Hematopoietic multipotent progenitor cell treated with erythropoietin and hydrocortisone succinate and interleukin-3 and kit ligand, for 17 days (in vitro differentiated cells): Measurements from ENCODE around the gene PROSER3.
A peak's percentile ranks its signal among the peaks of the same experiment; 100 is the strongest.

Experiments
- DNase-seq: peaks from one replicate; pipeline ENCODE4 v3.0.0-alpha.2; 2015; ENCODE audit warnings: low spot score

The PROSER3 gene

GRCh38 chr19:35757749-35758608 lies at the start of gene PROSER3:
PROSER3 (plus strand) TSS chr19:35758176; CDS start chr19:35758216, 40 bp downstream.
- DNase-seq: peak; percentile 99

- DNase-seq: no peak
Observed at GRCh38 chr19:35708391-35708790, 49.6 kb upstream of the PROSER3 start.

- no peak for DNase-seq
Observed at GRCh38 chr19:35710784-35711723, 46.9 kb upstream of the PROSER3 start.

- DNase-seq: no peak
Observed at GRCh38 chr19:35712567-35713505, 45.1 kb upstream of the PROSER3 start.

GRCh38 chr19:35713506-35713850 lies 44.5 kb upstream of the PROSER3 start:
- DNase-seq: no peak

GRCh38 chr19:35713904-35714495 lies 44.0 kb upstream of the PROSER3 start:
- no peak for DNase-seq

- DNase-seq: no peak
Observed at GRCh38 chr19:35714601-35715354, 43.2 kb upstream of the PROSER3 start.

GRCh38 chr19:35715355-35715809 lies 42.6 kb upstream of the PROSER3 start:
- DNase-seq: no peak

- DNase-seq: no peak
Observed at GRCh38 chr19:35715981-35716800, 41.8 kb upstream of the PROSER3 start.

- peak; percentile 87 for DNase-seq
Observed at GRCh38 chr19:35716801-35717664, 40.9 kb upstream of the PROSER3 start.

GRCh38 chr19:35717665-35718344 lies 40.2 kb upstream of the PROSER3 start, which contains the start of gene KMT2B:
KMT2B (plus strand) TSS chr19:35718003; CDS start chr19:35718019, 16 bp downstream.
- peak; percentile 87 for DNase-seq

GRCh38 chr19:35718345-35719041 lies 39.5 kb upstream of the PROSER3 start:
- peak; percentile 39 for DNase-seq

- DNase-seq: no peak
Observed at GRCh38 chr19:35719402-35720162, 38.4 kb upstream of the PROSER3 start.

GRCh38 chr19:35720163-35720524 lies 37.8 kb upstream of the PROSER3 start:
- no peak for DNase-seq

- no peak for DNase-seq
Observed at GRCh38 chr19:35720648-35721047, 37.3 kb upstream of the PROSER3 start.

- DNase-seq: no peak
Observed at GRCh38 chr19:35721374-35721773, 36.6 kb upstream of the PROSER3 start.

GRCh38 chr19:35722461-35722860 lies 35.5 kb upstream of the PROSER3 start:
- no peak for DNase-seq
